Aorta (tissue), 5 donors: ENCODE data around the gene WFIKKN1. TPM values are rescaled to one million over a fixed set of nuclear protein-coding genes. Genes with fewer than 3 reads are reported as not detected.
A peak's percentile ranks its signal among the peaks of the same experiment; 100 is the strongest.

ENCODE experiments used
- ATAC-seq: fragments of 200-7000 bp; cut with Tn5 transposase; one replicate; pipeline ENCODE4 v1.9.1; 2022; ENCODE audit warnings: moderate library complexity; ENCODE audit not compliant: low FRiP score
- DNase-seq, 2 donors: peaks; one replicate each; pipeline ENCODE4 v3.0.0-alpha.2; 2020
- H3K27ac ChIP-seq, 2 donors: one replicate each; pipeline ENCODE4 v1.5.1; 2013; ENCODE audit warnings: low read length in 2 of 2, mild to moderate bottlenecking in 2 of 2, moderate library complexity in 2 of 2, control low read depth in 1 of 2, inconsistent platforms in 1 of 2, low read depth in 1 of 2
- H3K27me3 ChIP-seq, 2 donors: one replicate each; pipeline ENCODE4 v1.6.1; 2013; ENCODE audit warnings: control low read depth in 1 of 2, low read length in 1 of 2, mild to moderate bottlenecking in 1 of 2, moderate library complexity in 1 of 2; ENCODE audit not compliant: insufficient read depth in 2 of 2, control insufficient read depth in 1 of 2
- H3K36me3 ChIP-seq, 2 donors: one replicate each; pipeline ENCODE4 v1.6.1; 2013; ENCODE audit warnings: control low read depth in 1 of 2, low read length in 1 of 2, mild to moderate bottlenecking in 1 of 2; ENCODE audit not compliant: insufficient read depth in 2 of 2, control insufficient read depth in 1 of 2
- H3K4me1 ChIP-seq, 2 donors: one replicate each; pipeline ENCODE4 v1.6.1; 2013; ENCODE audit warnings: low read length in 2 of 2, control low read depth in 1 of 2, mild to moderate bottlenecking in 1 of 2, moderate library complexity in 1 of 2; ENCODE audit not compliant: insufficient read depth in 2 of 2, control insufficient read depth in 1 of 2
- H3K4me3 ChIP-seq, 2 donors: one replicate each; pipeline ENCODE4 v1.5.1; 2013; ENCODE audit warnings: low read length in 2 of 2, control low read depth in 1 of 2, mild to moderate bottlenecking in 1 of 2
- H3K9me3 ChIP-seq: one replicate; pipeline ENCODE4 v1.6.1; 2013; ENCODE audit warnings: mild to moderate bottlenecking, low read length; ENCODE audit not compliant: control insufficient read depth
- WGBS, 2 donors: extraction: QIAGEN DNeasy Blood & Tissue Kit; methylation state at CpG; one replicate each; pipeline ENCODE4 v1.1.7; 2013; 5-methylcytosine and 5-hydroxymethylcytosine counted together
- intact Hi-C, 2 donors: fragments of 100-400 bp; cut with DNase I; formaldehyde crosslinking; loops; one replicate each; pipeline versions ENCODE4 v1.14.2 to v1.15.0; 2022
- polyA plus RNA-seq, 2 donors: library from polyadenylated mRNA; stranded (reverse); fragments of 200-250 nt; gene quantifications; one replicate each; pipeline ENCODE4 v1.2.3, GENCODE V29; 2013
- total RNA-seq, 2 donors: library from RNA; stranded (reverse); fragmentation: NEBNext Ultra II Directional; extraction: Animal tissue kit (Norgen Biotek cat#: 25700); gene quantifications; one replicate each; pipeline ENCODE4 v1.2.1, GENCODE V29; 2021
- donor health status: healthy with polysubstance abuse.
- donor health status: Bipolar disorder and iron deficiency.
- donor health status: DM: no; HTN: no; CAD: no.
- donor health status: DM: no; HTN: no; CAD: no.
- donor health status: DM: yes; HTN: yes; CAD: no.

The WFIKKN1 gene
- total and polyA plus RNA-seq, 4 donors: 0.33 to 2.2 (median 0.83) TPM

- Histone ChIP-seq H3K27ac (no peak overlapping the region), H3K27me3 (no peaks in the 10 kb centered on the region), H3K9me3 (no peaks in the 10 kb centered on the region), H3K36me3 (no peaks in the 10 kb centered on the region), H3K4me3 (no peak overlapping the region), H3K4me1 (no peaks in the 10 kb centered on the region)
- intact Hi-C loops: no loop called here
- 75 to 79% methylated on average over 32 of the region's 32 CpGs for WGBS, 2 donors
- ATAC-seq (no peak), DNase-seq (no peak)
Measured at GRCh38 chr16:645852-646678, 15.3 kb downstream of the WFIKKN1 start.

- no peak for DNase-seq
- Histone ChIP-seq H3K4me1 (no peaks in the 10 kb centered on the region), H3K27me3 (no peaks in the 10 kb centered on the region), H3K9me3 (no peaks in the 10 kb centered on the region), H3K27ac (no peak overlapping the region), H3K36me3 (no peaks in the 10 kb centered on the region), H3K4me3 (no peak overlapping the region)
- ATAC-seq: no peak
- intact Hi-C loops: no loop called here
- 80 to 84% methylated on average over 22 of the region's 22 CpGs for WGBS, 2 donors
Measured at GRCh38 chr16:646679-647172, 15.9 kb downstream of the WFIKKN1 start.

GRCh38 chr16:647173-647902 is 16.6 kb downstream of the WFIKKN1 start:
- no peaks in the 10 kb centered on the region for H3K4me1 ChIP-seq
- no peak overlapping the region for H3K4me3 ChIP-seq
- H3K27ac ChIP-seq: no peak overlapping the region
- 77 to 79% methylated on average over 25 of the region's 25 CpGs for WGBS, 2 donors
- intact Hi-C loops: no loop called here
- H3K36me3 ChIP-seq: no peaks in the 10 kb centered on the region
- no peak for DNase-seq
- no peaks in the 10 kb centered on the region for H3K9me3 ChIP-seq
- no peaks in the 10 kb centered on the region for H3K27me3 ChIP-seq
- ATAC-seq: no peak

- DNase-seq (no peak), ATAC-seq (no peak)
- WGBS, 2 donors: 28 to 38% methylated on average over 24 of the region's 24 CpGs
- intact Hi-C loops: no loop called here
- Histone ChIP-seq H3K27me3 (no peaks in the 10 kb centered on the region), H3K36me3 (no peaks in the 10 kb centered on the region), H3K4me3 (peak overlapping the region; percentile 64 to 68), H3K4me1 (no peaks in the 10 kb centered on the region), H3K27ac (peak overlapping the region in 1 of 2 donors; percentile 53), H3K9me3 (no peaks in the 10 kb centered on the region)
Measured at GRCh38 chr16:648071-648780, 17.4 kb downstream of the WFIKKN1 start.

- peak within 1 kb of the TSS; percentile 64 to 68 for H3K4me3 ChIP-seq
- H3K4me1 ChIP-seq: no peaks in the 10 kb centered on the region
- H3K27ac ChIP-seq: peak within 1 kb of the TSS in 1 of 2 donors; percentile 53
- H3K9me3 ChIP-seq: no peaks in the 10 kb centered on the region
- DNase-seq: peak; percentile 96 to 98
- H3K36me3 ChIP-seq: no peaks in the 10 kb centered on the region
- 1% methylated on average over 87 to 91 of the region's 91 CpGs for WGBS, 2 donors
- no peaks in the 10 kb centered on the region for H3K27me3 ChIP-seq
- peak; percentile 93 for ATAC-seq
- intact Hi-C loops: no loop called here
Measured at GRCh38 chr16:648781-649589, 18.2 kb downstream of the WFIKKN1 start, which contains the start of gene WDR90. TSS of gene WDR90 (plus strand) at chr16:649365. CDS start at chr16:649417, 52 bp downstream.

GRCh38 chr16:649631-650030 is 18.8 kb downstream of the WFIKKN1 start:
- H3K27me3 ChIP-seq: no peaks in the 10 kb centered on the region
- H3K36me3 ChIP-seq: no peaks in the 10 kb centered on the region
- 1 to 2% methylated on average over 31 to 44 of the region's 44 CpGs for WGBS, 2 donors
- no peak overlapping the region for H3K27ac ChIP-seq
- DNase-seq (no peak), ATAC-seq (no peak)
- no peaks in the 10 kb centered on the region for H3K9me3 ChIP-seq
- intact Hi-C loops: no loop called here
- H3K4me1 ChIP-seq: no peaks in the 10 kb centered on the region
- peak overlapping the region; percentile 29 to 68 for H3K4me3 ChIP-seq

- H3K27me3 ChIP-seq: no peaks in the 10 kb centered on the region
- no peaks in the 10 kb centered on the region for H3K36me3 ChIP-seq
- WGBS, 2 donors: 87 to 91% methylated on average over 22 of the region's 22 CpGs
- intact Hi-C loops: no loop called here
- no peaks in the 10 kb centered on the region for H3K4me1 ChIP-seq
- DNase-seq (no peak), ATAC-seq (no peak)
- H3K9me3 ChIP-seq: no peaks in the 10 kb centered on the region
- H3K27ac ChIP-seq: no peak overlapping the region
- no peak overlapping the region for H3K4me3 ChIP-seq
Measured at GRCh38 chr16:651844-652243, 21.1 kb downstream of the WFIKKN1 start.
